ENCODE results near the gene GSTM4.

The GSTM4 gene

DNA sequence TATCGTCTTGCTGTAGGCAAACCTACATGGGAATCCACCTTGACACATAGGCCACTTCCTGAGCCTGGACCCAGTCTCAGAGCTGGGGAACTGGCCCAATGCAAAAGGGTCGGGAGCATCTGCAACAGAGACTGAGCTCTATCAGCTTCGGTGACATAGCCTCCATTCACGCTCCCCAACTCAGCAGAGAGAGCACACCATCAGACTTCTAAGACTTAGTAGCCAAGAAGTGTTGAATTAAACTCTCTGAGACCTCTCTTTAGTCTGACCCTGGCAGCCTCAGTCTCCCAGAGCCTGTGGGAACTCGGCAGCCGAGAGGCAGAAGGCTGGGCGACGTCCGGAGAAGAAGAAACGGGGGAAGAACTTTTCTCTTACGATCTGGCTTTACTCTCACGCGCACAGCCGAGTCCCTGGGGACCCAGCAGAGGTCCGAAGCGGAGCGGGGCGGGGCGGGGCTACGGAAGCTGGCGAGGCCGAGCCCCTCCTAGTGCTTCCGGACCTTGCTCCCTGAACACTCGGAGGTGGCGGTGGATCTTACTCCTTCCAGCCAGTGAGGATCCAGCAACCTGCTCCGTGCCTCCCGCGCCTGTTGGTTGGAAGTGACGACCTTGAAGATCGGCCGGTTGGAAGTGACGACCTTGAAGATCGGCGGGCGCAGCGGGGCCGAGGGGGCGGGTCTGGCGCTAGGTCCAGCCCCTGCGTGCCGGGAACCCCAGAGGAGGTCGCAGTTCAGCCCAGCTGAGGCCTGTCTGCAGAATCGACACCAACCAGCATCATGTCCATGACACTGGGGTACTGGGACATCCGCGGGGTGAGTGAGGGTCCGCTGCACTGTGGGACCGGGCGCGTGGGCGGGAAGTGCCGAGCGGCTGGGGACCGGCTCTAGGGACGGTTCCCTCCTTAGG lies at the start of gene GSTM4:
Gene GSTM4, plus strand, starts transcription at position 485 of the 905 bp plus-strand sequence. Its CDS starts 291 bp downstream, at position 776.
- peak; percentile 68 for DNase-seq (ENCODE audit: low spot score)

DNA sequence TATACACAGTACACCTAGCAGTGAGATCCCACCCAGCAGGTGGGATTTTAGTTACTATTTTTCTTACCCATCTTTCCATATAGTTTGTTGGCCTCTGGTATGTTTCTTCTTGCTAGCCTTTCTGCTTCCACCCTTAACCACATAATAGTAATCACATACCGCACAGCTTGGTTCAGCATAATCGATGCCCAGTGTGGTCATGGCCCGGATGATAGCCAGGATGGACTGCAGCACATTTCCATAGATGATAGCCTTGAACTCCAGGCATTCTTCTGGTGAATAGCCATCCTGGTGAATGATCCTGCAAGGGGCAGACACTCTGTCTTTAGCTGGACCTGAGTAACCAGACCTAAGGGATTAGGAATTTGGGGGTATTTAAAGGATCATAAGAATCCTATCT lies 46.0 kb upstream of the GSTM4 start:
- no peak for DNase-seq (ENCODE audit: low spot score)

DNA sequence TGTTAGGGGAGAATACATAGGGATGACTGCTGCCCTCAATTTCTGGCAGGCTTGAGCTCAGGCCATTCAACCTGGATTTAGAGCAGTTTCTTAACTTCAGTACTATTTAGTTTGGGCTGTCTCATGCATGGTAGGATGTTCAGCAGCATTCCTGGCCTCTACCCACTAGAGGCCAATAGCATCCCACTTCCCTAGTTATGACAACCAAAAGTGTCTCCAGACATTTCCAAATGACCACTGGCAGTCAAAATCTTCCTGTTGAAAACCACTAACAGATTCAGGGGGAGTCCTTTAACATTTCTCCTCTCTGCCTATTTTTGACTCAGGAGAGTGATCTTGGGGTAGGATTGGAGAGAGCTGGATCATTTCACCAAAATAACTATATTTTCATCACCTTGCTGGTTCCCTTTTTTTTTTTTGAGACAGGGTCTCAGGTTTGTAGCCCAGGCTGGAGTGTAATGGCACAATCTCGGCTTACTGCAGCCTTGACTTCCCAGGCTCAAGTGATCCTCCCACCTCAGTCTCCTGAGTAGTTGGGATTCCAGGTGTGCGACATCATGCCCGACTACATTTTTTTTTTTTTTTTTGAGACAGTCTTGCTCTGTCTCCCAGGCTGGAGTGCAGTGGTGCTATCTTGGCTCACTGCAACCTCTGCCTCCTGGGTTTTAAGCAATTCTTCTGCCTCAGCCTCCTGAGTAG lies 45.1 kb upstream of the GSTM4 start:
- DNase-seq (ENCODE audit: low spot score), result no peak

DNA sequence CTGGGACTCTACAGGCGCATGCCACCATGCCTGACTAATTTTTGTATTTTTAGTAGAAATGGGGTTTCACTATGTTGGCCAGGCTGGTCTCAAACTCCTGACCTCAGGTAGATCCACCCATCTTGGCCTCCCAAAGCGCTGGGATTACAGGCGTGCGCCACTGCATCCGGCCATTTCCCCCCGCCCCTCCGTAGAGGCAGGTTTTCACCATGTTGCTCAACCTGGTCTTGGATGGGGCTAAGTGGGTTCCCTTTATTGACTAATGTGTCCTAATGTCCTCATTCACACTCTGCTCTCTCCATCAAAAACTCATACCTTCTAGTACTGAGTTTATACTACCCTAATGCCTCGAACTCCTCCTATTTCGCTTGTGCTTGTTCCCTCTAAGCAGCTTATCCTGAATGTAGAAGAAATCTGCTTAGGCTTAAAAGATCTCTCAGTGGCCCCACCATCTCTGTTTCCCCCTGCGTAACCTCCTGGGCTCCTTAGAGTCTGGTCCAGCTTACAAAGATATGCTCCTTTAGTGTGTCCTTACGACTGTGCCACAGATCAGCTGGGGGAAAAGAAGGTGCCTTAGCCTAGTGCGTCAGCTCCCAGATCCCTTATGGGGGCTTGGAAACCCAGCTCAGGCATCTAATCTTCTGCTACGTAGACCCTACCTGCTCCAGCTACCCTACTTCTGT lies 44.5 kb upstream of the GSTM4 start:
- no peak for DNase-seq (ENCODE audit: low spot score)

DNA sequence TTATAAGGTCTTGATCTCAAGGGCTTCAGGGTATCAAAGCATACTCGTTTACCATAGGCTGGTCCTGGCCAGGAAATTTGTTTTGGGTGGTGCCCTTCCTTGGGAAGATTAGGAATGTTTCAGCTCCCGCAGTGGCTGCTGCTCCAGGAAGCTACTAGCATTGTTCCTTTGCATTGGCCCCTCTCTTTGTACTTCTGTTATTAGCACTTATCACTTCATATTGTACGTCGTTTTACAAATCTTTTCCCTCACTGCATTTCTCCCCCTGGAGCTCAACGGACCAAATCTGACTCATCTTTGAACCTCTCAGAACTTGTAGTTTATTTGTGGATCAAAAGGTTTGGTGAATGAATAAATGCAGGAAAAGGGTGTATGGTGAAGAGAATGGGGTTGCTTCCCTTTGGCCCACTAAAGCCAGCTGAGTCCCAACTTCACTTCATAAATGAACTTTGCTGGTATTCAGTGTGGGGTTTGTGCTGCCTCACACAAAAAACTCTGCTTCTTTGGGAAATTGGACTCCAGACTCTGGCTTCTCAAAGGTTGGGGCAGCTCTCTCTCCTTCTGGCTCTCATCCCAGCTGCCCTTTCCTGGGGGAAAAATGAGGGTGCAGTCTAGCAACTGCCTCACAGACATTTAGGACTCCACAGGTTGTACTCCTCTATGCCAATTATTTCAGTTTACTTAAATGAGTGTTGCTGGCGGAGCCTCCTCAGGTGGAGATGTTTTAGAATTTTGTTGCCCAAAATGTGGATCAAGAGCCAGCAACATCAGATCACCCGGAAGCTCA lies 42.3 kb upstream of the GSTM4 start:
- no peak for DNase-seq (ENCODE audit: low spot score)

DNA sequence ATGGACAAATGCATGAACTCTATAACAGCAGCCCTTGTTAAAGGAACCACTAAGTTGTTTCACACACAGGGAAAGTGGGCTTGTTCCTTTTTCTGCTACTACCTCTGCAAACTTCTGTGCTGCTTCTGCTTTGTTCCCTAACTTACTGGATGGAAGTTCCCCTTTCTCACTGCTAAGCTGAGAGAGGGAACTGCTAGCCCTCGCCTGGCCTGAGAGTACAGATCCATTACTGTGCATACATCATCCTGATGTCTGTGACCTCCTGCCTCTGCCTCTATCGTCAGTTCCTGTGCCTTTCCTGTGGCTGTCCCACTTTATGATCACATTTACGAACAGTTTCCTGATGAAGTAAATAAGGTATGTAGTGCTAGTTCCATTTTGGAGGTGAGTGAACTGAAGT lies 40.0 kb upstream of the GSTM4 start:
- no peak for DNase-seq (ENCODE audit: low spot score)

DNA sequence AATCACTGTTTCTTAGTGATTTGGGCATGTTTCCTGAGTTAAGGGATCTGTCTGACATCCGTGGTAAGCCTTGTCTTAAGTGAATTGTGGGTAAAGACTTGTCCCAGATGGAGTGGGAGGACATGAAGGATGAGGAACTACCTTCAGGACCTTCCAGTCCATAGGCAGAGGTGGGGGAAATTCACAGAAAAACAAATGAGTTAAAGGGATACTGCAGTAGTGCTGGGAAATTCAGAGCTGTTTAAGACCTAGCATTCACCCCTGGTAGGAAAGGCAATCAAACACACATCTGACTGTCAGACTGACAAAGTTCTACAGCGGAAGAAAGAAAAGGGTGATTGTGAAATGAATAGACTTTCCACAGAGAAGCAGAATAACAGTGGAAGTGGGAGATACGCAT lies 39.5 kb upstream of the GSTM4 start:
- DNase-seq (ENCODE audit: low spot score), result no peak

DNA sequence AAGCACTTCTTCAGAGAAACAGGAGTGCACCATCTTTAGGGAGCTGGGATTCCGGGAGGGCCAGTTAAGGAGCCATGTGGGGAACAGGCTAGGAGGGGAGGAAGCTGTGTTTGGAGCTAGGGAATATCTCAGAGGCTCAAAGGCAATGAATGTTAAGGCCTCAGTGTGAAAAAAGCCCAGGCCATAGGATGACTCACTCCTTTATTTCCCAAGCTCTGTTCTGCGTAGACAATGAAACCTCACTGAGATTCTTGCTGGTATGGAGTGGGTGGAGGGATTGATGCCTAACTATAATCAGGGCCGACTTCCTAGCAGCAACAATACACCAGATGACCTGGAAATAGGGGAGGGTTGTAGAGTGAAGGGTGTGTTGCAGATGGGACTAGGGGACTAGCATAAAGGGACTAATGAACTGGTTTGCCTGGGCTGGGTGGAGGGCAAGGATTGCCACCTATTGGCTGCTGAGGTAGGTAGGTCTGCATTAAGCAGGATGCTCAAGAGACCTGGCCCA lies 38.6 kb upstream of the GSTM4 start:
- peak; percentile 63 for DNase-seq (ENCODE audit: low spot score)

DNA sequence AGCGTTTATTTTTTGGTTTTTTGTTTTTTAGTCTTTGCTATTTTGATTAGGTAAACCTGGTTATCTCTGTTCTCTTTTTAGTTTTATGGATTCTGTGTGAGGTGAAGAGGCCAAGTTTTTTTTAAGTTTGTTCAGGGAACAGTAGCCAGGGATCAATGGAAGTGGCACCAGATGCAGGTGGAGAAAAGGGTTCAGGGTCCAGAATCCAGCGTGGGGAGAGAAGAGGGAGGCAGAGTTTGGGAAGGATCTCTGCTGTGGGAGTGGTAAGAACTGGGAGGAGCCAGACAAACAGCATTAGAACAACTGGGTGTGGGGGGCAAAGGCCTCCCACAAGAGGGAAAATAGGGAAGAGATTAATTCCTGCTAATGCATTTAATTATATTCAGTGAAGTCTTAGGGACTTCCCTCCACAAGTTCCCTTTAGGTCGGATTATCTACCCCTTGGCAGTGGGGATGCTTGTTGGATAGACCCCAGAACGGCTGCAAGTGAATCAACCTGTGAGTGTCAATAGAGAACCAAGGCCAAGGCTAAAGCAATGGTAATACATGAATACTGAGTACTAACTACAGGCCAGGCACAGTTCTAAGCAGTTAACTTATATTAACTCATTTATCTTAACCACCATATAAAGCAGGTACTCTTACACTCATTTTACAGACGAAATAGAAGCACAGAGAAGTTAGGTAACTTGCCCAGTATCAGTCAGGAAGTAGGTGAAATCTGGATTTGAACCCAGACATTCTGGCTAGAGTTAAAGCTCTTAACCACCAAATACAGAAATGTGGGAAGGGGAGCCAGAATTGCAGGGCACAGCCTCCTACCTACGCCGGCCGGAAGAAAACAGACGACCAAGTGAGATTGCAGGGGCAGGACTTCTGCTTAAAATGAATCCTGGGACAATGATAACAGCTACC lies 37.0 kb upstream of the GSTM4 start:
- DNase-seq (ENCODE audit: low spot score), result no peak

DNA sequence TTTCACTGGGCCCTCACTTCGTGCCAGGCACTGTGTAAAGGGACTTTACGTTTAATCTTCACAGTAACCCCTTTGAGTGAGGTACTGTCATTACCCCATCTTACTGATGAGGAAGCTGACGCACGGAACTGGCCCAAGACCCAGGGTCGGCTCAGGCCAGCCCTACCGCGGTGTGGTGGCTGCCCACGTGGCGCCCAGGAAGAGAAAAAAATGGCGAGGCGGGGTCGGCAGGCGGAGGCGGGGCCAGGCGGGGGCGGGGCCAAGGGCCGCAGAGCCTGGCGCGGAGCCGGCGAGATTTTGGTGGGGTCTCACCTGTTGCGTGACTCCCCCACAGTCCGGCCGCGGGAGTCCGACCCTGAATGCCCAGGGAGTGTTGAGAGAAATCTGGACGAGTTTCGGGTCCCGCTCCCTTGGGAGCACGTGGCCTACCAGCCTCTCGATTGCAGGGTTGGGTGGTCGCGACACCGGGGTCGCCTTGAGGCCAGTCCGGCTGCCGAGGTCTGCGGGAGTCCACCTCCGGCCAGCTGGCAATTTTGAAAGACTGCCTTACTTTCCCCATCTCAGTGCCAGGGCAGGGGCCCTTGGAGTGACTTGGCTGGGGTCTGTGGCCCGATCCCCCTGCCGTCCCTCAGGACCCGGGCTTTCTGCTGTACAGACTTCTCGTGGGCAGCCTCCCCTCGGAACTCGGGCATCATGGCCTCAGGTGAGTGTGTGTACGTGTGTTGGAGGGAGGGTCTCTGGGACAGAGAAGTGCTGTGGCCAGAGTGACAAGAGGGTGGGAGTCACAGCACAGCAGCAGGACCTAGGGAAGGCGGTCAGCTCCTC lies 36.1 kb upstream of the GSTM4 start, which contains the start of the genes AMPD2 and GNAT2:
Gene AMPD2, plus strand, starts transcription at position 262 of the 825 bp plus-strand sequence. CDS start 1,339 bp downstream, outside the sequence.
Gene GNAT2, minus strand, starts transcription at position 41 of the 825 bp plus-strand sequence. CDS start 6,746 bp downstream, outside the sequence.
- peak; percentile 68 for DNase-seq (ENCODE audit: low spot score)

DNA sequence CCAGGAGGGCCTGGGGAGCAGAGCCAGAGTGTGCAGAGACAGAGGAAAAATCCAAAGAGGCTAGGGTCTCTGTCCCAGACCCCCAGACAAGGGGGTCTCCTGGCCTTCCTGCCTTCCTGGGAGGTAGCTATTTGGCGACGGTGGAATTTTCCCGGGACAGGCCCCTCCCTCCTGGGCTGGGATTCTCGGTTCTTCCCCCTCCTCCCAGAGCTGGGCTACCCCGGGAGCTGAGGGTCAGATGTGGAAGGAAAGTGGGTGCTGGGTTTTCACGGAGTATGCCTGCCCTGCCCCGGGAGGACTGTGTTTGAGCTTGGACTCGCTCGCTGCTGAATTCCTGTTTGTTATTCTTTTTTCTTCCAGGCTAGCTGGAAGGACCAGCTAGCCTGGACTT lies 35.5 kb upstream of the GSTM4 start:
- DNase-seq (ENCODE audit: low spot score), result peak; percentile 31

DNA sequence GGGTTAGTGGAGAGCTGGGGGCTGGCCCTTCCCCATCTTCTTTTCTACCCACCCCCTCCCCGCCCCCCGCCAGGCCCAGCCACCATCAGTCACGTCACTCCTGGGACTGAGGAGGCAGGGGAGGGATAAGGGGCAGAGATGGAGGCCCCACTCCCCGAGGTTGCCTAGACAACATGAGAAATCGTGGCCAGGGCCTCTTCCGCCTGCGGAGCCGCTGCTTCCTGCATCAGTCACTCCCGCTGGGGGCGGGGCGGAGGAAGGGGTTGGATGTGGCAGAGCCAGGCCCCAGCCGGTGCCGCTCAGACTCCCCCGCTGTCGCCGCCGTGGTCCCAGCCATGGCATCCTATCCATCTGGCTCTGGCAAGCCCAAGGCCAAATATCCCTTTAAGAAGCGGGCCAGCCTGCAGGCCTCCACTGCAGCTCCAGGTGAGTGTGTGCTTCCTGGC lies 35.0 kb upstream of the GSTM4 start:
- DNase-seq (ENCODE audit: low spot score), result peak; percentile 86

DNA sequence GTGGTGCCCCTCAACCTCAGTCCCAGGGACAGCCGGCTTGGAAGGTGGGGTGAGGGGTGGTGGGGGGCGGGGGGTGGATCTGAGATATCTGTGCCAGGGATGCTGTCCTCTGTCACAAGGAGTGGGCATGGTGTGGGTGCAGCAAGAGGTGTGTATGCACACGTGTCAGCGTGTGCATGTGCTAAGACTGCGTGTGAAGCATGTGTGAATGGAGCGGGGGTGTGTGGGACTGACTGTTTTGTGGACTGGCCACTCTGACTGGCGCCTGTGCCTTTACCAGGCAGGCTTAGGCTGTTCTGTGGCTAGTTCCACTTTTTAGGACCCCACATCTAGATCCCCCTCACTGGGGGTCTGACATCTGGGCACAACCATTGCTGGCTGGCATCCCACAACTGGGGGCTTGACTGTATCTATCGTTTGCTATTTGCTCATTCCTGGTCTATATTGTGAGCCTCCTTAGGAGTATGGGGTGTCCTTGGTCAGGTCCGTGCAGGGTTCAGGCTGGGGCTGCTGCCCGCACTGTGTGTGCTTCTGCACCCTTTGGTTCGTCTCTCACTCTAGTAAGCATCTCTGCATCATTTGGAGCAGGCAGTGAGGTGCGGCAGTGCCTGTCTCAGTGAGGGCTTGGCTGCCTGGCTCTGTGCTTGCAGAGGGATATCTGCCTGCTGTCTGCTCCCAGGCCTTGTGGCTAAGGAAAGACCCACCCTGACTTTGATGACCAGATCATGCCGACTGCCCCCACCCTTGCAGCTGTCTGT lies 34.3 kb upstream of the GSTM4 start:
- DNase-seq (ENCODE audit: low spot score), result no peak

DNA sequence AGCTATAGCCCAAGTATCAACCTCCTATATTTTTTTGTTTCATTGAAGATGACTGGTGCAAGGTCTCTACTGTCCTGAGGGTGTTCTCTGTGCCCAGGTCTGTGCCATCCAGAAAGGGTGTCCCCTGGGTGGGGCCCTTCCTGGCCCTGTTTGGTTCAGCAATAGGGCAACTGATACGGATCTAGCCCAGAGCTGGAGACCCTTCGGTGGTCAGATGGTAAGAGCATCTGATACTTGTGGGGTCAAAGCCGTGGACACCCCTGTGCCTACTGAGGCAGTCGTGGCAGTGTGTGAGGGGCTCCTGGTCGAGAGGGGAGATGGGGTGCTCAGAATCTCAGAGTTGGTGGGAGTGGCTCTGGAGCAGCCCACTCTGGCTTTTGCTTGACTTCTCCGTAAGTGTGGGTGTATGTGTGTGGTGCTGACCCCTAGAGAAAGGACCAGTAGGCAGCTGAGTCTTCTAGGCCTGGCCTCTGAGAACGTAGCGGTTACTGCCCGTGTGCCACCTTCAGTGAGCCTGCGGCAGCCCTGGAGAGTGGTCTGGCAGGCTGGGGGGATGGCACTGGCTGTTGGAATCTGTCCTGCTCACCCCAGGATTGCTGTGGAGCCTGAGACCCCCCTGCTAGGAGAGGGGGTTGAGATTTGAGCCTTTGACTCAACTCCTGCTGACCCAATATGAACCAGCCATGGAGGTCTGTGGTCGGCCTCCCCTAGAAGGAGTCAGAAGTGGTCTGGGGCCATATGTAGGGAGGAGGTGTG lies 33.6 kb upstream of the GSTM4 start:
- no peak for DNase-seq (ENCODE audit: low spot score)

DNA sequence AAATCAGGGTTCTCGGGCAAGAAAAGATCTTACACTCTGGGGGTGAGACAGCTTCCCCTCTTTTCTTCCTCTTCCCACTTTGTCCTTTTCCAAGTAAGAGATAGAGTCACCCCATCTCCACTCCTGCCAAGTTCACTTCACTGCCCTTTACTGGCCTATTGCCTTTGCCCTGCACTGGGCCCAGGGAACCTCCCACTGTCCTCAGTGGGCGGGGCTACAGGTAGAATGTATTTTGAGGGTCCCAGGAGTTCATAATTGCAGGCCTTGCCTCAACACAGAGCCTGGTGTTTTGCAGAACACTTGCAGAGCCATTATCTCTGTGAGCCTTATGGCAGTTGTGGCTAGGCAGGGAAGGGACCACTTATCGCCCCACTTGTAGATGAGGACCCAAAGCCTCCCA lies 33.0 kb upstream of the GSTM4 start:
- no peak for DNase-seq (ENCODE audit: low spot score)

DNA sequence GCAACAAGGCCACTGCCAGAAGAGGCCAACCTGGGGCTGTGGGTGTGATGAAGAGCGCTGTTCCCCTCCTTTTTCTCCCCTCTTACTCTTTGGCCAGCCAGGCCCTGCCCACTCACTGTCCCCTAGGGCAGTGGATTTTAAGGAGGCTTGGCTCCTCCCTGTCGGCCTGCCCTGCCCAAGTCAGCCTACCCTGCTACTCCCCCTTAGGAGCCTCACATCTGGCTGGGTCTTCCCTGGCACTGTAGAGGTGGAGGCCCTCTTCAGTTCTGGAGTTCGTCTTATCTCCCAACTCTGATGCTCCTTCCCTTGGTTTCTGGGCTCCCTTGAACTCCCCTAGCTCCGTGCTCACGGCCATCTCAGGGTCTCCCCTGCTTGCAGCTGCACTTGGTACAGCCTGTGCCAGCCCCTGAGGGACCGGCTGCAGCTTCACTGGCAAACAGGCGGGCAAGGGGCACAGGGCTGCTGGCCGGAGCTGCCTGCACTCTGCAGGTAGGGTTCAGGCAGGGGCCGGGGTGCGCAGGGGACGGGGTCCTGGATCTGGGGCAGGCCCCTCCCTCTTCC lies 32.2 kb upstream of the GSTM4 start:
- DNase-seq (ENCODE audit: low spot score), result no peak

DNA sequence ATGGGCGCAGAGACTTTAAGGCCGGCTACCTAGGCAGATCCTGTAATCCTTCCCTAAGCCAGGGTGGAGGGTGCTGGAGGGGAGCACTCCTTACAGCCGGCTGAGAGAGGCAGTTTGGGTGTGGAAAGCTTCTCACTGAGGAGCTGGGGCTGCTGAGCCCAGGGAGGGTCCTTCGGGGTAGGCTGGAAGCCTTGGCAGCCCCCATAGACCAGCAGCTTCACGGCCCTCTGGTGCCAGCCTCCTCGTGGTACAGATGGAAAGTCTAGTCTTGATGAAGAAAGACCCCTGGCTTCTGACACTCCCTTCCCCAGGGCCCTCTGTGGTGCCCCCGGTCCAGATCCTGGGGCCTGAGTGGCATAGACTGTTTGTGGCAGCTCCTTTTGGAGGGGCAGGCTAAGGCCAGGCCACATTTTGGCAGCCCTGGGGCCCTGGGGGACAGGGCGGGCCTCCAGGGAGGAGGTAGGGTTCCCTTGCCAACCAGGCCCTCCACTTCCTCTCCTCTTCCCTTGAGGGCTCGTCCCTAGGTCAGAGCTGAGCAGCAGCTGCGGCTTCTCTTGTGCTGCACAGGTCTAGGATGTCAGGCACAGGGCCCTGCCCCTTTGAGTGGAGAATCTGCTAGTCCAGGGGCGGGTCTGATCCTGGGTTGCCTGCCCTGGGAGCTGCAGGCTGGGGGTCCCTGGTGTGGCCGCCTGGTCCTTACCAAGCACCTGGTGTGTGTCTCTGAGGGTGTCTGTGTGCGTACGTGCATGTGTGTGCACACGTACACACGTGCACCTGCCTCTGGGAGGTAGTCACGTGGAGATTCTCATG lies 31.5 kb upstream of the GSTM4 start:
- no peak for DNase-seq (ENCODE audit: low spot score)
